HepG2 (cell line): Measurements from ENCODE around the gene NDRG3. TPM values are rescaled to one million over a fixed set of nuclear protein-coding genes. Genes with fewer than 3 reads are reported as not detected.

Source experiments
- ATAC-seq: fragments of 200-7000 bp; cut with Tn5 transposase; 3 replicates; pipeline ENCODE4 v1.9.1; 2020; ENCODE audit warnings: mild to moderate bottlenecking, moderate library complexity
- BruUV-seq: library from RNA; stranded (reverse); fragments of 400-500 nt; replicated peaks from 2 replicates; lab custom pipeline; 2021; lab: Mats Ljungman, UMichigan
- CTCF ChIA-PET: fragments of 300-600 bp; formaldehyde crosslinking; extraction: SDS; loops from one replicate; lab custom pipeline; 2021; ENCODE audit warnings: low total read pairs, inconsistent platforms, low intra/inter-chr PET ratio; lab: Yijun Ruan, JAX
- POLR2A ChIA-PET: fragments of 350-600 bp; sonication (Branson Sonifier 250); formaldehyde crosslinking; loops from one replicate; lab custom pipeline; 2020; ENCODE audit warnings: antibody characterized with exemption, inconsistent platforms; lab: Yijun Ruan, JAX
- DNase-seq: peaks from one replicate; pipeline ENCODE4 v3.0.0-alpha.2; 2015; ENCODE audit warnings: low spot score
- FAIRE-seq: peaks from 3 replicates; lab custom pipeline; 2011; peaks lifted over from hg19 to GRCh38; lab: Jason Lieb, UNC
- H2AFZ ChIP-seq: one replicate; pipeline ENCODE4 v1.6.1; 2011; ENCODE audit warnings: low read length, inconsistent platforms
- H3K27ac ChIP-seq: fragments of 300-600 bp; 3 replicates; pipeline ENCODE4 v1.8.0; 2011; ENCODE audit warnings: mixed run types, mild to moderate bottlenecking, mixed read lengths, low read length, inconsistent platforms; ENCODE audit not compliant: insufficient read depth; ENCODE audit errors: extremely low read length
- H3K27me3 ChIP-seq, 2 experiments: fragments of 200-600 bp in 1 of 2; 2 replicates in 1 of 2; 3 replicates in 1 of 2; pipeline versions ENCODE4 v1.6.0 to v1.8.0; 2011; ENCODE audit warnings: low read length in 2 of 2, mild to moderate bottlenecking in 2 of 2, moderate library complexity in 2 of 2, inconsistent platforms in 1 of 2; ENCODE audit not compliant: insufficient read depth in 2 of 2, control insufficient read depth in 1 of 2
- H3K36me3 ChIP-seq, 2 experiments: fragments of 200-600 bp in 1 of 2; replicated peaks in 1 of 2; 2 replicates in 1 of 2; 3 replicates in 1 of 2; pipeline versions ENCODE4 v1.5.1 to v1.8.0; 2011; ENCODE audit warnings: low read length in 2 of 2, inconsistent platforms in 1 of 2; ENCODE audit not compliant: insufficient read depth in 2 of 2, control insufficient read depth in 1 of 2
- H3K4me1 ChIP-seq: 2 replicates; pipeline ENCODE4 v1.5.1; 2012; ENCODE audit warnings: low read length, inconsistent platforms; ENCODE audit not compliant: insufficient read depth
- H3K4me2 ChIP-seq: 2 replicates; pipeline ENCODE4 v1.6.0; 2011; ENCODE audit warnings: low read depth, low read length, inconsistent platforms
- H3K4me3 ChIP-seq, 3 experiments: fragments of 200-600 bp in 1 of 3; sonication (generic), shearing (Covaris generic) in 1 of 3; replicated peaks in 1 of 3; 2 replicates each; pipeline ENCODE4 v1.5.1; 2011 to 2016; ENCODE audit warnings: low read length in 3 of 3, inconsistent platforms in 2 of 3, low read depth in 2 of 3, mild to moderate bottlenecking in 2 of 3, control low read depth in 1 of 3, mixed read lengths in 1 of 3; ENCODE audit not compliant: insufficient read depth in 1 of 3
- H3K79me2 ChIP-seq: one replicate; pipeline ENCODE4 v1.6.1; 2011; ENCODE audit warnings: low read length, inconsistent platforms; ENCODE audit not compliant: insufficient read depth
- H3K9ac ChIP-seq: 2 replicates; pipeline ENCODE4 v1.6.0; 2011; ENCODE audit warnings: mild to moderate bottlenecking, low read depth, low read length, inconsistent platforms; ENCODE audit not compliant: insufficient read depth
- H3K9me3 ChIP-seq: 2 replicates; pipeline ENCODE4 v1.5.1; 2012; ENCODE audit warnings: mild to moderate bottlenecking, low read length
- H4K20me1 ChIP-seq: 2 replicates; pipeline ENCODE4 v1.6.0; 2011; ENCODE audit warnings: inconsistent platforms, mild to moderate bottlenecking, low read length, moderate library complexity; ENCODE audit not compliant: insufficient read depth
- HOXA3 ChIP-seq: sonication (generic); formaldehyde crosslinking; IDR thresholded peaks from 2 replicates; pipeline ENCODE4 v1.5.0; 2020; ENCODE audit warnings: missing genetic modification reagents
- MAFF ChIP-seq: IDR thresholded peaks from 2 replicates; pipeline ENCODE4 v1.6.1; 2011; ENCODE audit warnings: low read depth, low read length, improper control_type of control experiment
- NCOR1 ChIP-seq: fragments of 200-600 bp; sonication (generic); IDR thresholded peaks from 2 replicates; pipeline ENCODE4 v1.7.0; 2017; ENCODE audit warnings: antibody characterized with exemption, low read length, borderline replicate concordance
- WGBS: methylation state at CpG from one replicate; pipeline ENCODE4 v1.1.6; 2017; ENCODE audit warnings: low lambda C conversion rate; 5-methylcytosine and 5-hydroxymethylcytosine counted together
- in situ Hi-C: cut with HindIII; loops from 2 replicates; pipeline ENCODE4 v1.10.0; 2017; ENCODE audit warnings: low pct_unique_long_range_greater_than_20kb; ENCODE audit not compliant: extremely low pct_ligation_motif_present
- intact Hi-C: fragments of 100-400 bp; cut with micrococcal nuclease; formaldehyde crosslinking; loops from one replicate; pipeline ENCODE4 v1.10.0; 2022; ENCODE audit not compliant: unreplicated experiment
- polyA plus RNA-seq, 8 experiments: library from polyadenylated mRNA; depleted of rRNA in 3 of 8; stranded (reverse) in 7 of 8; unstranded in 1 of 8; fragments of >200 nt; fragmentation: Illumina TruSeq in 4 of 8; extraction: Trizol in 4 of 8; gene quantifications; 2 replicates each; pipeline versions ENCODE4 v1.2.1 to v1.2.3, GENCODE V29; 2011 to 2016; ENCODE audit warnings: low read depth in 4 of 8, missing spikeins in 1 of 8, mixed read lengths in 1 of 8; ENCODE audit not compliant: insufficient read depth in 1 of 8
- total RNA-seq, 5 experiments: library from RNA; depleted of rRNA; stranded (reverse); fragments of >200 nt; fragmentation: Illumina TruSeq; extraction: Trizol; gene quantifications; 2 replicates each; pipeline ENCODE4 v1.2.3, GENCODE V29; 2016; ENCODE audit warnings: low read depth in 1 of 5
- TF ChIP-seq, protein P1 (sequence below): sonication (generic); formaldehyde crosslinking; IDR thresholded peaks from 2 replicates; pipeline ENCODE4 v1.4.0; 2020; ENCODE audit warnings: mild to moderate bottlenecking, missing genetic modification reagents
- TF ChIP-seq, protein P2 (sequence below), 2 experiments: sonication (generic) in 1 of 2; formaldehyde crosslinking in 1 of 2; IDR thresholded peaks; 2 replicates each; pipeline versions ENCODE4 v1.5.1 to v1.6.1; 2011 to 2020; ENCODE audit warnings: borderline replicate concordance in 1 of 2, low read depth in 1 of 2, low read length in 1 of 2, mild to moderate bottlenecking in 1 of 2, missing genetic modification reagents in 1 of 2, moderate library complexity in 1 of 2
- TF ChIP-seq, protein P3 (sequence below): IDR thresholded peaks from 2 replicates; pipeline ENCODE4 v1.6.1; 2016; ENCODE audit warnings: missing compliant biosample characterization, missing genetic modification reagents, borderline replicate concordance

The NDRG3 gene
- total and polyA plus RNA-seq, 2 of the 13 experiments (the other 11 are each of a cell fraction or from before 2014, with no cell fraction given): 36.0 to 40.5 TPM

DNA sequence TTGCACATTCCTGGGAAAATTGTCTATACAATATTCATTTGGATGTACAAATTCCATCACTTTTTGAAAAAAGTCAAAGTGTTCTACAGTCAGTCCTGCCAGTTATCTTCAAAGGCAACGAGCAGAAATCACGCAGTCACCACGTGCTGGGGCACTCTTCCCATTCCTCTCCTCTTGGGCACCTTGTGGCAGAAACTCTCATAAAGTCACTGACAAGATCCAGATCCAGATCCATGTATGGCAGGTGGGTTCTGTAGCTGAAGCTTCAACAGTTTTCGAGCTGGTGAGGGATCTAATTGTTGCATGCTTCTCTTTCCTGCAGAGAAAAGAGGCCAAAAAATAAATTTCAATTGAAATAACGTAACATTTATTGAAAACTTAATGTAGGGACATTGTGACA is 6.7 kb upstream of the NDRG3 start:
- DNase-seq (no peak), FAIRE-seq (no peak), ATAC-seq (no peak)
- no peak overlapping the region for H3K9ac ChIP-seq
- peaks cover 19 to 43% of the 10 kb centered on the region in 2 experiments for H3K36me3 ChIP-seq
- no peaks in the 10 kb centered on the region for H4K20me1 ChIP-seq
- ChIA-PET CTCF (no interaction called here), POLR2A (no interaction called here)
- WGBS: 96% methylated on average over 5 of the region's 5 CpGs
- no peak overlapping the region for H2AFZ ChIP-seq
- no peaks in the 10 kb centered on the region for H3K27me3 ChIP-seq
- no peaks in the 10 kb centered on the region for H3K79me2 ChIP-seq
- TF ChIP-seq HOXA3 (CRISPR knock-in tag): no peak
- TF ChIP-seq, protein P1, sequence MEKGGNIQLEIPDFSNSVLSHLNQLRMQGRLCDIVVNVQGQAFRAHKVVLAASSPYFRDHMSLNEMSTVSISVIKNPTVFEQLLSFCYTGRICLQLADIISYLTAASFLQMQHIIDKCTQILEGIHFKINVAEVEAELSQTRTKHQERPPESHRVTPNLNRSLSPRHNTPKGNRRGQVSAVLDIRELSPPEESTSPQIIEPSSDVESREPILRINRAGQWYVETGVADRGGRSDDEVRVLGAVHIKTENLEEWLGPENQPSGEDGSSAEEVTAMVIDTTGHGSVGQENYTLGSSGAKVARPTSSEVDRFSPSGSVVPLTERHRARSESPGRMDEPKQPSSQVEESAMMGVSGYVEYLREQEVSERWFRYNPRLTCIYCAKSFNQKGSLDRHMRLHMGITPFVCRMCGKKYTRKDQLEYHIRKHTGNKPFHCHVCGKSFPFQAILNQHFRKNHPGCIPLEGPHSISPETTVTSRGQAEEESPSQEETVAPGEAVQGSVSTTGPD (CRISPR knock-in tag): no peak
- no peak for TF ChIP-seq NCOR1
- TF ChIP-seq MAFF: no peak
- TF ChIP-seq, protein P2, sequence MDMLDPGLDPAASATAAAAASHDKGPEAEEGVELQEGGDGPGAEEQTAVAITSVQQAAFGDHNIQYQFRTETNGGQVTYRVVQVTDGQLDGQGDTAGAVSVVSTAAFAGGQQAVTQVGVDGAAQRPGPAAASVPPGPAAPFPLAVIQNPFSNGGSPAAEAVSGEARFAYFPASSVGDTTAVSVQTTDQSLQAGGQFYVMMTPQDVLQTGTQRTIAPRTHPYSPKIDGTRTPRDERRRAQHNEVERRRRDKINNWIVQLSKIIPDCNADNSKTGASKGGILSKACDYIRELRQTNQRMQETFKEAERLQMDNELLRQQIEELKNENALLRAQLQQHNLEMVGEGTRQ (IDR thresholded peaks at IDR 0.05; ENCODE audit: low read depth, low read length): no peak
- TF ChIP-seq, protein P2 (CRISPR knock-in tag; IDR thresholded peaks at IDR 0.05; ENCODE audit: borderline replicate concordance): no peak
- TF ChIP-seq, protein P3, sequence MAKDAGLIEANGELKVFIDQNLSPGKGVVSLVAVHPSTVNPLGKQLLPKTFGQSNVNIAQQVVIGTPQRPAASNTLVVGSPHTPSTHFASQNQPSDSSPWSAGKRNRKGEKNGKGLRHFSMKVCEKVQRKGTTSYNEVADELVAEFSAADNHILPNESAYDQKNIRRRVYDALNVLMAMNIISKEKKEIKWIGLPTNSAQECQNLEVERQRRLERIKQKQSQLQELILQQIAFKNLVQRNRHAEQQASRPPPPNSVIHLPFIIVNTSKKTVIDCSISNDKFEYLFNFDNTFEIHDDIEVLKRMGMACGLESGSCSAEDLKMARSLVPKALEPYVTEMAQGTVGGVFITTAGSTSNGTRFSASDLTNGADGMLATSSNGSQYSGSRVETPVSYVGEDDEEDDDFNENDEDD (CRISPR knock-in tag): no peak
- intact Hi-C loops (loop anchor here (10.0 kb wide), 1 partner anchor 198 kb away; no protein-coding TSS in a partner anchor), in situ Hi-C loops (loop anchor here (5.0 kb wide), 1 partner anchor 140 kb away; no protein-coding TSS in a partner anchor)
- H3K27ac ChIP-seq: no peak overlapping the region
- peaks cover 8% of the 10 kb centered on the region; the same call in 1 of the 2 replicates for H3K4me1 ChIP-seq
- H3K4me3 ChIP-seq: no peak overlapping the region
- no peak overlapping the region for H3K4me2 ChIP-seq
- no peaks in the 10 kb centered on the region for H3K9me3 ChIP-seq
- no TSS peak for BruUV-seq
